ENCODE data around the gene COL3A1. TPM values are rescaled to one million over a fixed set of nuclear protein-coding genes. Genes with fewer than 3 reads are reported as not detected.

Gene COL3A1
- 0.06 TPM for polyA plus RNA-seq (2013, experiment 1 of 2)
- 0.11 TPM for polyA plus RNA-seq (2013, experiment 2 of 2)

GRCh38 chr2:188974164-188974563 is at the start of gene COL3A1:
Gene COL3A1, plus strand, starts transcription at chr2:188974373. Its CDS starts 117 bp downstream, at chr2:188974490.
- no peak within 1 kb of the TSS for H3K9ac ChIP-seq (ENCODE audit: low read depth, low read length, poor library complexity)
- no peak within 1 kb of the TSS for H2BK5ac ChIP-seq (ENCODE audit: low read length)
- no peak within 1 kb of the TSS for H3K4ac ChIP-seq (ENCODE audit: low read length)
- DNase-seq (ENCODE audit: low spot score) = no peak
- no peak within 1 kb of the TSS for H2BK15ac ChIP-seq (ENCODE audit: low read length)
- H2AK5ac ChIP-seq (ENCODE audit: low read depth, low read length) = no peak within 1 kb of the TSS
- H3K27me3 ChIP-seq (ENCODE audit: control insufficient read depth in 3 of 3, insufficient read depth in 3 of 3, low read depth in 1 of 3, low read length in 3 of 3) = no peaks in the 10 kb centered on the region
- no peak within 1 kb of the TSS for H4K8ac ChIP-seq (ENCODE audit: low read depth, low read length)
- peak within 1 kb of the TSS; percentile 59 for H2AFZ ChIP-seq (ENCODE audit: low read length)
- no peaks in the 10 kb centered on the region for H3K79me1 ChIP-seq (ENCODE audit: low read depth, low read length)
- H2BK12ac ChIP-seq (ENCODE audit: low read length) = no peak within 1 kb of the TSS
- H3K18ac ChIP-seq (ENCODE audit: low read length) = no peak within 1 kb of the TSS
- peaks cover 0 to 8% of the 10 kb centered on the region in 2 donors for H3K4me1 ChIP-seq (ENCODE audit: control insufficient read depth in 2 of 2, insufficient read depth in 1 of 2, low read depth in 1 of 2, low read length in 2 of 2)
- no peak within 1 kb of the TSS for H4K91ac ChIP-seq (ENCODE audit: low read depth, low read length, poor library complexity)
- H3K23ac ChIP-seq (ENCODE audit: low read depth, low read length, poor library complexity) = no peak within 1 kb of the TSS
- WGBS, 2 donors (ENCODE audit: extremely low coverage in 2 of 2, insufficient read length in 2 of 2, insufficient replicate concordance in 1 of 2) = no CpG with 5 or more reads among the region's 4 CpGs
- peak within 1 kb of the TSS in 1 of 2 donors; percentile 1 for H3K4me3 ChIP-seq (ENCODE audit: low read length in 2 of 2)
- no peaks in the 10 kb centered on the region for H3K36me3 ChIP-seq (replicated peaks in 1 of 2; ENCODE audit: control insufficient read depth in 2 of 2, insufficient read depth in 2 of 2, low read length in 2 of 2)
- no peak within 1 kb of the TSS for H3K14ac ChIP-seq (ENCODE audit: low read length)
- H3K4me2 ChIP-seq (ENCODE audit: insufficient read depth, low read length, poor library complexity, severe bottlenecking) = no peak within 1 kb of the TSS
- H3K27ac ChIP-seq (replicated peaks; ENCODE audit: low read length) = no peak within 1 kb of the TSS
- no peaks in the 10 kb centered on the region for H3K9me3 ChIP-seq (replicated peaks in 1 of 2; ENCODE audit: control insufficient read depth in 2 of 2, insufficient read depth in 1 of 2, low read depth in 1 of 2, low read length in 2 of 2)
- no peak within 1 kb of the TSS for H2BK120ac ChIP-seq (ENCODE audit: low read depth, low read length)

DNA sequence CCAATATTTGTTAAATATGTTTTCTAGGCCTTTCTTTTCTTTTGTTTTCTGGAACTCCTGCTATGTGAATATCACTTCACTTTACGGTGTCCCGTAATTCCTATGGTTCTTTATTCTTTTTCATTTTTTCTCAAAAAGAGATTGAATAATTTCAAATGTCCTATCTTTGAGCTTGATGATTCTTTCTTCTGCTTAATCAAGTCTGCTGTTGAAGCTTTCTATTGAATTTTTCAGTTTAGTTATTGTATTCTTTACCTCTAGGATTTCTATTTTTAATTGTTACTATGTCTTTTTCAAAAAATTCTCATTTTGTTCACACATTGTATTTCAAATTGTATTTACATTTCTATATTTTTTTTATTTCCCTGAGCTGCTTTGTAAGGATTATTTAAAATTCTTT is 45.5 kb upstream of the COL3A1 start:
- H3K4ac ChIP-seq (ENCODE audit: low read length) = no peak overlapping the region
- H3K27ac ChIP-seq (replicated peaks; ENCODE audit: low read length) = no peak overlapping the region
- H2BK15ac ChIP-seq (ENCODE audit: low read length) = no peak overlapping the region
- no CpG with 5 or more reads among the region's 2 CpGs for WGBS, 2 donors (ENCODE audit: extremely low coverage in 2 of 2, insufficient read length in 2 of 2, insufficient replicate concordance in 1 of 2)
- no peak overlapping the region for H2BK12ac ChIP-seq (ENCODE audit: low read length)
- no peak overlapping the region for H2AFZ ChIP-seq (ENCODE audit: low read length)
- no peak overlapping the region for H4K91ac ChIP-seq (ENCODE audit: low read depth, low read length, poor library complexity)
- H3K4me2 ChIP-seq (ENCODE audit: insufficient read depth, low read length, poor library complexity, severe bottlenecking) = no peak overlapping the region
- H2AK5ac ChIP-seq (ENCODE audit: low read depth, low read length) = no peak overlapping the region
- H3K9me3 ChIP-seq (replicated peaks in 1 of 2; ENCODE audit: control insufficient read depth in 2 of 2, insufficient read depth in 1 of 2, low read depth in 1 of 2, low read length in 2 of 2) = peaks cover 4 to 20% of the 10 kb centered on the region in 2 donors
- no peak overlapping the region for H4K8ac ChIP-seq (ENCODE audit: low read depth, low read length)
- no peak overlapping the region for H3K18ac ChIP-seq (ENCODE audit: low read length)
- H3K14ac ChIP-seq (ENCODE audit: low read length) = no peak overlapping the region
- no peak overlapping the region for H2BK120ac ChIP-seq (ENCODE audit: low read depth, low read length)
- no peaks in the 10 kb centered on the region for H3K4me1 ChIP-seq (ENCODE audit: control insufficient read depth in 2 of 2, insufficient read depth in 1 of 2, low read depth in 1 of 2, low read length in 2 of 2)
- H3K9ac ChIP-seq (ENCODE audit: low read depth, low read length, poor library complexity) = no peak overlapping the region
- no peak overlapping the region for H2BK5ac ChIP-seq (ENCODE audit: low read length)
- peaks cover 0 to 2% (median 0%) of the 10 kb centered on the region in 3 experiments for H3K27me3 ChIP-seq (ENCODE audit: control insufficient read depth in 3 of 3, insufficient read depth in 3 of 3, low read depth in 1 of 3, low read length in 3 of 3)
- no peak overlapping the region for H3K4me3 ChIP-seq (ENCODE audit: low read length in 2 of 2)
- H3K23ac ChIP-seq (ENCODE audit: low read depth, low read length, poor library complexity) = no peak overlapping the region
- no peaks in the 10 kb centered on the region for H3K36me3 ChIP-seq (replicated peaks in 1 of 2; ENCODE audit: control insufficient read depth in 2 of 2, insufficient read depth in 2 of 2, low read length in 2 of 2)
- H3K79me1 ChIP-seq (ENCODE audit: low read depth, low read length) = no peaks in the 10 kb centered on the region
- no peak for DNase-seq (ENCODE audit: low spot score)

- no peaks in the 10 kb centered on the region for H3K79me1 ChIP-seq (ENCODE audit: low read depth, low read length)
- H3K9me3 ChIP-seq (replicated peaks in 1 of 2; ENCODE audit: control insufficient read depth in 2 of 2, insufficient read depth in 1 of 2, low read depth in 1 of 2, low read length in 2 of 2) = peaks cover 4 to 20% of the 10 kb centered on the region in 2 donors
- no peak overlapping the region for H3K4ac ChIP-seq (ENCODE audit: low read length)
- no peak overlapping the region for H2AFZ ChIP-seq (ENCODE audit: low read length)
- H2BK5ac ChIP-seq (ENCODE audit: low read length) = no peak overlapping the region
- H3K18ac ChIP-seq (ENCODE audit: low read length) = no peak overlapping the region
- H3K4me1 ChIP-seq (ENCODE audit: control insufficient read depth in 2 of 2, insufficient read depth in 1 of 2, low read depth in 1 of 2, low read length in 2 of 2) = no peaks in the 10 kb centered on the region
- H3K4me3 ChIP-seq (ENCODE audit: low read length in 2 of 2) = no peak overlapping the region
- no peak overlapping the region for H3K4me2 ChIP-seq (ENCODE audit: insufficient read depth, low read length, poor library complexity, severe bottlenecking)
- no peak for DNase-seq (ENCODE audit: low spot score)
- no peak overlapping the region for H4K91ac ChIP-seq (ENCODE audit: low read depth, low read length, poor library complexity)
- H2BK120ac ChIP-seq (ENCODE audit: low read depth, low read length) = no peak overlapping the region
- H4K8ac ChIP-seq (ENCODE audit: low read depth, low read length) = no peak overlapping the region
- H2BK15ac ChIP-seq (ENCODE audit: low read length) = no peak overlapping the region
- no peak overlapping the region for H2AK5ac ChIP-seq (ENCODE audit: low read depth, low read length)
- H3K27ac ChIP-seq (replicated peaks; ENCODE audit: low read length) = no peak overlapping the region
- no peaks in the 10 kb centered on the region for H3K36me3 ChIP-seq (replicated peaks in 1 of 2; ENCODE audit: control insufficient read depth in 2 of 2, insufficient read depth in 2 of 2, low read length in 2 of 2)
- H3K14ac ChIP-seq (ENCODE audit: low read length) = no peak overlapping the region
- peaks cover 0 to 2% (median 0%) of the 10 kb centered on the region in 3 experiments for H3K27me3 ChIP-seq (ENCODE audit: control insufficient read depth in 3 of 3, insufficient read depth in 3 of 3, low read depth in 1 of 3, low read length in 3 of 3)
- no peak overlapping the region for H3K23ac ChIP-seq (ENCODE audit: low read depth, low read length, poor library complexity)
- no peak overlapping the region for H3K9ac ChIP-seq (ENCODE audit: low read depth, low read length, poor library complexity)
- no peak overlapping the region for H2BK12ac ChIP-seq (ENCODE audit: low read length)
Observed at GRCh38 chr2:188931361-188931760, 42.8 kb upstream of the COL3A1 start.

- no peak overlapping the region for H2BK15ac ChIP-seq (ENCODE audit: low read length)
Observed at GRCh38 chr2:188937228-188938220, 36.6 kb upstream of the COL3A1 start.

More at GRCh38 chr2:188937228-188938220, 36.6 kb upstream of the COL3A1 start:
- H2BK120ac ChIP-seq (ENCODE audit: low read depth, low read length) = no peak overlapping the region
- no peaks in the 10 kb centered on the region for H3K36me3 ChIP-seq (replicated peaks in 1 of 2; ENCODE audit: control insufficient read depth in 2 of 2, insufficient read depth in 2 of 2, low read length in 2 of 2)
- no peak overlapping the region for H2BK5ac ChIP-seq (ENCODE audit: low read length)
- no peak overlapping the region for H3K27ac ChIP-seq (replicated peaks; ENCODE audit: low read length)
- H4K91ac ChIP-seq (ENCODE audit: low read depth, low read length, poor library complexity) = no peak overlapping the region
- H3K14ac ChIP-seq (ENCODE audit: low read length) = no peak overlapping the region
- no peak overlapping the region for H3K9ac ChIP-seq (ENCODE audit: low read depth, low read length, poor library complexity)
- no peak overlapping the region for H2AK5ac ChIP-seq (ENCODE audit: low read depth, low read length)
- H3K4ac ChIP-seq (ENCODE audit: low read length) = no peak overlapping the region
- no peak overlapping the region for H2BK12ac ChIP-seq (ENCODE audit: low read length)
- no peaks in the 10 kb centered on the region for H3K27me3 ChIP-seq (ENCODE audit: control insufficient read depth in 3 of 3, insufficient read depth in 3 of 3, low read depth in 1 of 3, low read length in 3 of 3)
- no peaks in the 10 kb centered on the region for H3K79me1 ChIP-seq (ENCODE audit: low read depth, low read length)
- H3K4me3 ChIP-seq (ENCODE audit: low read length in 2 of 2) = no peak overlapping the region
- WGBS, 2 donors (ENCODE audit: extremely low coverage in 2 of 2, insufficient read length in 2 of 2, insufficient replicate concordance in 1 of 2) = no CpG with 5 or more reads among the region's 1 CpG
- H3K4me2 ChIP-seq (ENCODE audit: insufficient read depth, low read length, poor library complexity, severe bottlenecking) = no peak overlapping the region
- no peaks in the 10 kb centered on the region for H3K4me1 ChIP-seq (ENCODE audit: control insufficient read depth in 2 of 2, insufficient read depth in 1 of 2, low read depth in 1 of 2, low read length in 2 of 2)
- peaks cover 0 to 2% of the 10 kb centered on the region in 2 donors for H3K9me3 ChIP-seq (replicated peaks in 1 of 2; ENCODE audit: control insufficient read depth in 2 of 2, insufficient read depth in 1 of 2, low read depth in 1 of 2, low read length in 2 of 2)
- no peak overlapping the region for H3K23ac ChIP-seq (ENCODE audit: low read depth, low read length, poor library complexity)
- H2AFZ ChIP-seq (ENCODE audit: low read length) = peak overlapping the region; percentile 70
- DNase-seq (ENCODE audit: low spot score) = no peak
- no peak overlapping the region for H4K8ac ChIP-seq (ENCODE audit: low read depth, low read length)
- no peak overlapping the region for H3K18ac ChIP-seq (ENCODE audit: low read length)

Data from neuronal stem cell (in vitro differentiated cells).